ENCODE data around the gene ZNF662. TPM values are rescaled to one million over a fixed set of nuclear protein-coding genes. Genes with fewer than 3 reads are reported as not detected.
A peak's percentile ranks its signal among the peaks of the same experiment; 100 is the strongest.
"Not testable (repeated sequence)": the region's sequence is repeated elsewhere in the genome, so short reads cannot be mapped to it uniquely, and the experiment has no call there.

The ZNF662 gene
- 12.2 TPM for total RNA-seq

DNA sequence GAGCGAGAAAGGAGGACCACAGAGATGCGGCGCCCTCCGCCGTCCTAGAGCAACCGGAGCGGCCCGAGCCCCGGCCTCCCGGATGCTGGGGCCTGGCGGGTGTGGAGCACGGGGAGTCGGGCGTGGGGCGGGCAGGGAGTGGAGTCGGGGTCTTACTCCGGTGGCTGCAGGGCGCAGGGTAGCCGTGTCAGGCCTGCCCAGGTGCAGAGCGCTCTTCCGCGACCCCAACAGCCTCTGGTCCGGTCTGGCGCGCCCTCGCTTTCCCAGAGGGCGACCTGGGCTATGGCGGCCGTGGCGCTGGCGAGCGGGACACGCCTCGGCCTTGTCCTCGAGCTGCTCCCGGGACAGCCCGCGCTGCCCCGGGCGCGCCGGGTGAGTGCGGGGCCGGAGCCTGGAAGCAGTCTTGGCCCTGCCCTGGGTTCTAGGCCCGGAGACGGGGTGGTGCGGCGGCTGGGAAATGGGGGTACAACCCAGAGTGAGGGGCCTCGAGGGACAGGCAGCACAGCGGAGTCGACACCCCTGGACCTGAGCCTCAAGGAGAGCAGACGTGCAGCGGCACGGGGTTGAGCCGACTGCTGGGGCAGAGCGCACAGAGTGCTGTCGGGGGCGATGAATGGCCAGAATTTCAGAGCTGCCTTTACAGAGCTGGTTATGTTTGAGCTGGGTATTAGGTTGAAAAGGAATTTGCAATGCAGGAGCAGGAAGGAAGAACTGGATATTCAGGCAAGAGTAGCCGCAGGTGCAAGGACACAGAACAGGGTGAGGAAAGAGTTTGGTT lies at the start of gene ZNF662:
Gene ZNF662, plus strand, starts transcription at position 73 of the 778 bp plus-strand sequence. CDS start 1,973 bp downstream, outside the sequence.
- DNase-seq, result peak; percentile 76

DNA sequence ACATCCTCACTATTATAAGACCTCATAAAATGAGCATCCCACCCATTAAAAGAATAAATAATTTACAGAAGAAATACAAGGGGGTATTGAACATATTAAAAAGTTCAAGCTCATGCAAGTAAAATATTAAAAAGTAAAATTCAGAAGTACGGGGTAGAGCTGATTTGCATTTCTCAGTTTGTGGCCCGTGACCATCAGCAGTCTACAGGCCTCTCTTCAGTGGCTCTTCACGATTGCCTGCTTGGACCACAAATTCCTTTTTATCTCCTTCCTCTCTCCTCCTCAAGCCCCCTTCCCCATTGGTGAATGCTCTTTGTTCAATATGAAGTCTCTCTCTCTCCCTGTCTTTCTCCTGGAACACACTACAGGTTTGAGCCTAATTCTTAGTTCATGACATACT lies 49.4 kb upstream of the ZNF662 start:
- no peak for DNase-seq

DNA sequence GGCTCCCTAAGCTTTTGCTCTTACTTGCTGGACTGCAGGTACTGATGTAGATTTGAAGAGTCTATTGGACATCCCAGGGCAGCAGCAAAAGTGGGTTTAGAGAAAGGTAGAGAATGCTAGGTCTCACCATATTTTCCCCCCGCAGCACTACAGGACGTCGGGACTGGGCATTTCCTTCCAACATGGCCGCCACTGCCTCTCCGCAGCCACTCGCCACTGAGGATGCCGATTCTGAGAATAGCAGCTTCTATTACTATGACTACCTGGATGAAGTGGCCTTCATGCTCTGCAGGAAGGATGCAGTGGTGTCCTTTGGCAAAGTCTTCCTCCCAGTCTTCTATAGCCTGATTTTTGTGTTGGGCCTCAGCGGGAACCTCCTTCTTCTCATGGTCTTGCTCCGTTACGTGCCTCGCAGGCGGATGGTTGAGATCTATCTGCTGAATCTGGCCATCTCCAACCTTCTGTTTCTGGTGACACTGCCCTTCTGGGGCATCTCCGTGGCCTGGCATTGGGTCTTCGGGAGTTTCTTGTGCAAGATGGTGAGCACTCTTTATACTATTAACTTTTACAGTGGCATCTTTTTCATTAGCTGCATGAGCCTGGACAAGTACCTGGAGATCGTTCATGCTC lies 41.5 kb upstream of the ZNF662 start:
- DNase-seq, result no peak

DNA sequence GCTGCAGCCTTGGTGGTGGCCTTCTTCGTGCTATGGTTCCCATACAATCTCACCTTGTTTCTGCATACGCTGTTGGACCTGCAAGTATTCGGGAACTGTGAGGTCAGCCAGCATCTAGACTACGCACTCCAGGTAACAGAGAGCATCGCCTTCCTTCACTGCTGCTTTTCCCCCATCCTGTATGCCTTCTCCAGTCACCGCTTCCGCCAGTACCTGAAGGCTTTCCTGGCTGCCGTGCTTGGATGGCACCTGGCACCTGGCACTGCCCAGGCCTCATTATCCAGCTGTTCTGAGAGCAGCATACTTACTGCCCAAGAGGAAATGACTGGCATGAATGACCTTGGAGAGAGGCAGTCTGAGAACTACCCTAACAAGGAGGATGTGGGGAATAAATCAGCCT lies 40.7 kb upstream of the ZNF662 start:
- DNase-seq, result no peak

DNA sequence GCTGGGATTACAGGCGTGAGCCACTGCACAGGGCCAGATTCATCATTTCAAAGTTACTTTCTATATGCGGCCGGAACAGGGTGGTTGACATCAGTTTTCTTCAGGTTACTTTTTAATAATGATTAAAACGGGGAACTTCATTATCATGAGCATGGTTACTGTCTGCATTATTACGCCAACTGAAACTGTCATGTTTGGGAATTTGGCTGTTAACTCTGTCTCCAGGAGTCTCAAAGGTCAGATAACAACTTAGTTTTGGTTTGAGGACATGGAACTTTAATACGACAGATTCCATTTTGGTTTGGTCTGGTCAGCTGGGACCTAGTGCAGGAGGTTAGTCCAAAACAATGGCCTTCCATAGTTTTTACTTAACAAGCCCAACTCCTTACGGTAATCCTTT lies 38.8 kb upstream of the ZNF662 start:
- DNase-seq, result no peak

- no peak for DNase-seq
Observed at GRCh38 chr3:42868841-42869240, 37.1 kb upstream of the ZNF662 start.

DNA sequence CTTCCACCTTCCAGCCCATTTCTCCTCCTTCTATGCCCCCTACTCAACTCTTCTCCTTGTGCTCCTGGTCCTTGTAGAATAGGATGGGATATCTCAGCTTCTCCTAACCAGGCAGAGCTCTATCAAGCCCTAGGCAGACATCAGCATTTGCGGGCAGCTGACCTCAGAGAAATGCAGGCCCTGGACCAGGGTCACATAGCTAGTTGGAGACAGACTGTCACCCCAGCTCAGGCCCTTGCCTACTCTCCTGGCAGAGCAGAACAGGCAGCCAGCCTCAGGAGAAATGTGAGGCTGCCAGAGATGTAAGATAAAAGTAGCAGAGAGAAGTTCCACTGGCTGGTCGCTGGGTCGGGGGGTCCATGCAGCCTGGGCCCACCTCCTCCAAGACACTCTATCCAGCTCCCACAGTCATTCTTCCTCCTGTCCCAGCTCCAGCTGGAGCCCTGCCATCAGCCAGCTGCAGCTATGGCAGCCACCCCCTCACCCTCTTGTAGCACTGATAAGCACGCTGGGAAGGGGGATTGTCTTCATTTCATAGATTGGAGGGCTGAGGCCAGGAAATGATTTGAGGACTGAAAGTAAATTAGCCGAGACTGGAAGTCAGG lies 34.2 kb upstream of the ZNF662 start:
- peak; percentile 81 for DNase-seq

- no peak for DNase-seq
Observed at GRCh38 chr3:42872718-42873117, 33.2 kb upstream of the ZNF662 start.

DNA sequence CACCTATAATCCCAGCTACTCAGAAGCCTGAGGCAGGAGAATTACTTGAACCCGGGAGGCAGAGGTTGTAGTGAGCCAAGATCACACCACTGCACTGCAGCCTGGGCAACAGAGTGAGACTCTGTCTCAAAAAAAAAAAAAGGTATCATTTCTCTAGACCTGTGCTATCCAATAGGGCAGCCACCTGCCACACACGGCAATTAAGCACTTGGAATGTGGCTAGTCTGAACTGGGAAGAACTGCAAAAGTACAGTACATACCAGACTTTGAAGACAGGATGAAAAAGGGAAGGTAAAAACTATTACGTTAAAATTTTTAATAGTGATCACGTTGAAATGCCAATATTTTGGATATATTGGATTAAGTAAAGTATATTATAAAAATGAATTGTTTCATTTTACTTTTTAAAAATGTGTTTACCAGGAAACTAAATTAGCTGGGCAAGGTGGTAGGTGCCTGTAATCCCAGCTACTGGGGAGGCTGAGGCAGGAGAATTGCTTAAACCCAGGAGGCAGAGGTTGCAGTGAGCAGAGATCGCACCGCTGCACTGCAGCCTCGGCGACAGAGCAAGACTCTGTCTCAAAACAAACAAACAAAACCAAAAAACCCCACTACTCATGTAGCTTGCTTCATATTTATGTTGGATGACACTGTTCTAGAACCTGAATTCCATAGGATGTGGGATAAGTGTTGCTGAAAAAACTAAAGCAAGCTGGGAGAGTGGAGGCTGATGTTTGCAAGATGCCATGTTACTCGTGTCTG lies 32.5 kb upstream of the ZNF662 start:
- no peak for DNase-seq

DNA sequence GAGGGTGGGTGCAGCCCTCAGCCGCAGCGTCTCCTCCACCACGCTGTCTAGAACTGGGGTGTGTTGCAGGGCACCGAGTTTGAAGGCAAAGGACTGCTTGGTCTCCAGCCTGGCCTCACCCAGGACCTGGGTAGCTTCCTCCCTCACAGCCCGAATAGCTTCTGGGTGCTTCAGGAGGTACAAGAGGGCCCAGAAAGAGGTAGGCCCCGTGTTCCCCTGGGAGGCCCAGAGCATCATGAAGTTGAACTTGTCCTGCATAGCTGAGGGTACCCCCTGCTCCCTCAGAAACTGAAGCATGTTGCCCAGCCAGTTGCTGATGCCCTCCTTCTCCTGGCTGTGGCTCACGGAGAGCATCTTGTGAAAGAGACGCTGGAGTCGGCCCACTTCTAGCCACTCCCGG lies 31.2 kb upstream of the ZNF662 start:
- no peak for DNase-seq

DNA sequence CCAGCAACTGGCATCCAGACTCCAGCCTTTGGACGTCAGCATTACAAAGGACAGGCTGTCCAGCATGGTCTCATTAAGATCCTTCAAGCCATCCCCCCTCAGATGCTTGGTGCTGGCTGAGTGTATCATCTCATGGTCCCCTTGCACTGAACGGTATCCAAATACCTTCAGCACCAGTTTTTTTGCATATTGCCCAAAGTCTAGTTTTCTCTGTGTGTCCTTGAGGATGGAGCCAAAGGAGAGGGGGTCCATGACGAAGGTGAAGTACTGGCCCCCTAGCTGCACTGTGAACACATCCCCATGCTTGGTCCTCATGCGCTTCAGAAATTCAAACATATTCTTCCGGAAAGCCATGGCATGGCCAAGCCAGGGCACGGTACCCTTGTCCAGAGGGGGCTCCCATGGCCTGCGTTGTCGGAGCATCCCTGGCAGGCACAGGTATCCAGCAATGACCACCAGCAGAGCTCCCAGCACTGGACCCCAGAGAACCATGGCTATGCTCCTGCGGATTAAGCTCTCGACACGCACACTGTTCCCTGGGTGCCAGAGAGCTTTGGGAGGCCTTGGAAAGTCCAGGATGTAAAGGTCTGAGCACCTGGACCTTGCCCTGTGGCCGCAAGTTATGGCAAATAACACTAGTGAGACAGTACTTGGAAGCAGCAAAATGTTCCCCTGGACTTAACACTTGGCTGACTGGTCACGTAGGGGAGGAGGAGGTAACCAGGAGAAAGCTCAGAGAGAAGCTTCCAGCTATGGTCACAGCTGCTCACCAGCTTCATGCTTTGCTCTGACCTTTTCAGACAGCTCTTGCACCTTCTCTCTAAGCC lies 30.4 kb upstream of the ZNF662 start, which contains the start of gene CYP8B1:
Gene CYP8B1, minus strand, starts transcription at position 555 of the 827 bp plus-strand sequence. Its CDS starts 63 bp downstream, at position 492.
- DNase-seq, result no peak

- no peak for DNase-seq
Observed at GRCh38 chr3:42876401-42876800, 29.5 kb upstream of the ZNF662 start.

GRCh38 chr3:42876940-42877720 lies 28.8 kb upstream of the ZNF662 start:
- no peak for DNase-seq

DNA sequence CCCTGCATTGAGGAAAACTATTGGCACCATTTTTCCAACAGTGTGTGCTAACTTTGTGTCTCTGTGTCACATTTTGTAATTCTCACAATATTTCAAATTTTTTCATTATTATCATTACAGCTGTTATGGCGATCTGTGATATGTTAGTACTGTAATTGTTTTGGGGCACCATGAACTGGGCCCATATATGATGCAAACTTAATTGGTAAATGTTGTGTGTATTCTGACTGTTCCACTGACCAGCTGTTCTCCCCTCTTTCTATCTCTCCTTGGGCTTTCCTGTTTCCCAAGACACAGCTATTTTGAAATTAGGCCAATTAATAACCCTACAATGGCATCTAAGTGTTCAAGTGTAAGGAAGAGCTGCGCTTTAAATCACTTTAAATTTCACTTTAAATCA lies 28.1 kb upstream of the ZNF662 start:
- DNase-seq, result no peak

DNA sequence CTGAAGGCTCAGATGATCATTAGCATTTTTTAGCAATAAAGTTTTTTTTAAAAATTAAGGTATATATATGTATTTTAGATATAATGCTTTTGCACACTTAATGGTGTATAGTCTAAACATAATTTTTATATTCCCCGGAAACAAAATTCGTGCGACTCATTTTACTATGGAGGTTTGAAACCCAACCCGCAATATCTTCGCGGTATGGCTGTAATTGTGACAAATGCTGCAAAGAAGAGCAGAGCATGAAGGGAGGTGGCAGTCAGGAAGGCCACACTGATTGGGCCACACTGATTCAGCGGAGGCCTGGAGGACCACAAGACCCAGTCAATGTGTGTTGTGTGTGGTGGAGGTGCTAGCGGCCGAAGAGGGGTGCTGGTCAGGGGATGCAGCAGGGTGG lies 25.8 kb upstream of the ZNF662 start:
- no peak for DNase-seq

DNA sequence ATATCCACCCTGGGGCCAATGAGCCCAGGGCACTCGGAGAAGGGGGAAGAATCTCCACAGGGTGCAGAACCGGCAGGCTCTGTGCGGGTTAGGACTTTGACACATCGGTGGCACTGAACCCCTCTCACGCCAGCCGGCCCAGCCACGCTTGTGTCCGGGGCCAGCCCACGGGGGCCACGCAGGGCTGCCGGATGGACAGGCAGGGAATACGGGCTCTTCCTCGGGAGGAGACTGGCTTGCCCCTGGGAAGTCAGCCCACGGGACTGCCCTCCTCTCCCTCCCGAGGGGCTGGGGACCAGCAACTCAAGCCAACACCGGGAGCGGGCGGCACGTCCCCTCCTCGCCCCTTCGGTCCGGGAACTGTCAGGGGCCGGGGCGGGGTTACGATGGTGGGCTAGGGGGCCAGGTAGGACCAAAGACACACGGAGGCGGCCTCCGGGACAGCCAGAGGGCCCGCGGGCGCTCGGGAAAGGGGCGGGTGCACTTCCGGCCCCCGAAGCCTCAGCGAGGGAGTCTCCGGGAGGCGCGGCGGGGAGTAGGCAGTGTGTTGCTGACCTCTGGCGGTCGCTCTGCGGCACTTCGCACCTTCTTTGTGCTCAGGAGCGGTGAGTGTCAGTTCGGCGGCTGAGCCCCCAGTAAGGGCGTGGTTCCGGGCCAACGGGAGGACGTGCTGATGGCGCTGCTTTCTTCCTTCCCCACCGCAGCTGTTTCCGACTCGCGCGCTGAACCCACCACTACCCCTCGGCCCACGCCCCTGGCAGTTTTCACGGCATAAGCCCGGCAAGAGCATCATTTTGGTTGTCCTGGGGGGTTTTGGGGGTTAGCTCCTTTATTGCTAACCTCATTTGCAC lies 25.1 kb upstream of the ZNF662 start:
- peak; percentile 94 for DNase-seq

DNA sequence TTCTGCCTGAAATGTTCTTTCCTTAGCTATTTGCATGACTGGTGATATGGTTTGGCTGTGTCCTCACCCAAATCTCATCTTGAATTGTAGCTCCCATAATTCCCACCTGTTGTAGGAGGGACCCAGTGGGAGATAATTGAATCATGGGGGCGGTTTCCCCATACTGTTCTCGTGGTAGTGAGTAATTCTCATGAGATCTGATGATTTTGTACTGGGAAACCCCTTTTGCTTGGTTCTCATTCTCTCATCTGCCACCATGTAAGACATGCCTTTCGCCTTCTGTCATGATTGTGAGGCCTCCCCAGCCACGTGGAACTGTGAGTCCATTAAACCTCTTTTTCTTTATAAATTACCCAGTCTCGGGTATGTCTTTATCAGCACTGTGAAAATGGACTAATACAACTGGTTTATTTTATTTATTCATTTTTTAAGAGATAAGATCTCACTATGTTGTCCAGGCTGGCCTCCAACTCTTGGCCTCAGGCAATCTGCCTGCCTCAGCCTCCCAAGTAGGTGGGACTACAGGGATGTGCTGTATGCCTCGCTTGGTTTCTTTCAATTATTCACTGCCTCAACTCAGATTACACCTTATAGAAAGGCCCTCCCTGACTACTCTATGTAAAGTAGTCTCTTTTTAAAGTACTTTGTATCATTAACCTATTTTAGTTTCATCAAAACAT lies 22.6 kb upstream of the ZNF662 start:
- not testable (repeated sequence) for DNase-seq

DNA sequence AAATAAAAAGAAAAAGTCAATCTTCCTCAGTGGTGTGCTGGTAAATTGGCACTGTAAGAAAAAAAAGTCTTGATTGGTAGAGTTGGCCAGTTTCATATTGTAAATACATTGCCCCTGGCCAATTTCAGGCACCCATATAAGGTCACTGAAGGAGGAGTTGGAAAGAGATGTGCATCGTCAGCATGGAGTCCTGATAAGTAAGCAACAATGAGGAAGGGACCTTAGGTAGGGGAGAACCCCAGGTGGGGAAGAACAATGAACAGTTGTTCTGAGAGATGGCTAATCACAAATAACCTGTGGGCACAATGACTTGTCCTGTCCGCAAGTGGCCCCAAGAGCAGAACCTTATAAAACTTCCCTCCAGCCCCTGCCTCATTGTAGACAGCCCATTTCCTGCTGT lies 21.6 kb upstream of the ZNF662 start:
- no peak for DNase-seq

- no peak for DNase-seq
Observed at GRCh38 chr3:42886294-42886822, 19.6 kb upstream of the ZNF662 start.

Data from tongue (tissue), 2 donors.